ENCODE results near the gene CTR9. TPM values are rescaled to one million over a fixed set of nuclear protein-coding genes. Genes with fewer than 3 reads are reported as not detected.
A peak's percentile ranks its signal among the peaks of the same experiment; 100 is the strongest.

Gene CTR9
- total and polyA plus RNA-seq, 2 experiments from 2014 or later = 23.2 to 35.9 TPM

- no peak for DNase-seq (ENCODE audit: low read depth in 1 of 2, low spot score in 1 of 2)
- Histone ChIP-seq H3K36me3 (peaks cover 99% of the 10 kb centered on the region), H3K27ac (peak overlapping the region; percentile 29), H3K9me3 (ENCODE audit: low read depth) (no peaks in the 10 kb centered on the region), H3K4me3 (no peak overlapping the region), H3K27me3 (no peaks in the 10 kb centered on the region), H3K4me1 (ENCODE audit: low read depth) (no peaks in the 10 kb centered on the region)
- TF ChIP-seq CTCF (IDR thresholded peaks at IDR 0.05; ENCODE audit: low read depth, low read length) = no peak
Observed at GRCh38 chr11:10800292-10800691, 49.2 kb downstream of the CTR9 start.

- Histone ChIP-seq H3K9me3 (ENCODE audit: low read depth) (no peaks in the 10 kb centered on the region), H3K36me3 (peaks cover 85% of the 10 kb centered on the region), H3K4me1 (ENCODE audit: low read depth) (peaks cover 6% of the 10 kb centered on the region), H3K4me3 (no peak overlapping the region), H3K27me3 (no peaks in the 10 kb centered on the region), H3K27ac (no peak overlapping the region)
- TF ChIP-seq CTCF (IDR thresholded peaks at IDR 0.05; ENCODE audit: low read depth, low read length) = no peak
- no peak for DNase-seq (ENCODE audit: low read depth in 1 of 2, low spot score in 1 of 2)
Observed at GRCh38 chr11:10803676-10804075, 52.6 kb downstream of the CTR9 start.

GRCh38 chr11:10805741-10806140 lies 54.7 kb downstream of the CTR9 start:
- TF ChIP-seq CTCF (IDR thresholded peaks at IDR 0.05; ENCODE audit: low read depth, low read length) = no peak
- DNase-seq (ENCODE audit: low read depth in 1 of 2, low spot score in 1 of 2) = no peak
- no peak overlapping the region for H3K4me3 ChIP-seq
- H3K27me3 ChIP-seq = no peaks in the 10 kb centered on the region
- H3K4me1 ChIP-seq (ENCODE audit: low read depth) = peaks cover 12% of the 10 kb centered on the region
- H3K36me3 ChIP-seq = peaks cover 64% of the 10 kb centered on the region
- peak overlapping the region; percentile 13 for H3K27ac ChIP-seq
- H3K9me3 ChIP-seq (ENCODE audit: low read depth) = no peaks in the 10 kb centered on the region

- Histone ChIP-seq H3K27me3 (no peaks in the 10 kb centered on the region), H3K4me1 (ENCODE audit: low read depth) (peaks cover 12% of the 10 kb centered on the region), H3K9me3 (ENCODE audit: low read depth) (no peaks in the 10 kb centered on the region), H3K4me3 (no peak overlapping the region), H3K27ac (peak overlapping the region; percentile 13), H3K36me3 (peaks cover 59% of the 10 kb centered on the region)
- DNase-seq (ENCODE audit: low read depth in 1 of 2, low spot score in 1 of 2) = no peak
- no peak for TF ChIP-seq CTCF (IDR thresholded peaks at IDR 0.05; ENCODE audit: low read depth, low read length)
Observed at GRCh38 chr11:10806206-10806605, 55.2 kb downstream of the CTR9 start.

- no peak for TF ChIP-seq CTCF (IDR thresholded peaks at IDR 0.05; ENCODE audit: low read depth, low read length)
- H3K4me1 ChIP-seq (ENCODE audit: low read depth) = peaks cover 12% of the 10 kb centered on the region
- DNase-seq (ENCODE audit: low read depth in 1 of 2, low spot score in 1 of 2) = peak; percentile 52 to 67
- no peaks in the 10 kb centered on the region for H3K27me3 ChIP-seq
- no peaks in the 10 kb centered on the region for H3K9me3 ChIP-seq (ENCODE audit: low read depth)
- H3K27ac ChIP-seq = peak overlapping the region; percentile 99
- peak overlapping the region; percentile 91 for H3K4me3 ChIP-seq
- peaks cover 45% of the 10 kb centered on the region for H3K36me3 ChIP-seq
Observed at GRCh38 chr11:10807493-10808234, 56.6 kb downstream of the CTR9 start.

Measured in cardiac muscle cell (in vitro differentiated cells and primary cell).